Stimulated activated CD4-positive, alpha-beta T cell treated with anti-CD3 and anti-CD28 coated beads, Interleukin-12 subunit alpha, Interleukin-12 subunit beta, amount 100 ng/mL, for 4 hours (primary cell): ENCODE measurements around the gene BET1L.
"Not testable (repeated sequence)": the region's sequence is repeated elsewhere in the genome, so short reads cannot be mapped to it uniquely, and the experiment has no call there.

Experiments used
- DNase-seq: peaks from one replicate; pipeline ENCODE4 v3.0.0-alpha.2; 2020

BET1L gene

GRCh38 chr11:207208-207862 is at the start of gene BET1L, which contains the start of gene RIC8A:
BET1L (minus strand) TSS chr11:207399; CDS start chr11:207321, 78 bp downstream.
RIC8A (plus strand) TSS chr11:207708; CDS start chr11:208855, 1,147 bp downstream.
- peak; percentile 93 for DNase-seq

- no peak for DNase-seq
Measured at GRCh38 chr11:255816-256215, 48.6 kb upstream of the BET1L start.

GRCh38 chr11:255176-255575 is 48.0 kb upstream of the BET1L start:
- DNase-seq = no peak

GRCh38 chr11:253886-254270 is 46.7 kb upstream of the BET1L start:
- DNase-seq = no peak

GRCh38 chr11:253160-253885 is 46.1 kb upstream of the BET1L start:
- no peak for DNase-seq

- DNase-seq = no peak
Measured at GRCh38 chr11:252666-253065, 45.5 kb upstream of the BET1L start.

GRCh38 chr11:251550-251949 is 44.4 kb upstream of the BET1L start:
- DNase-seq = no peak

- peak; percentile 63 for DNase-seq
Measured at GRCh38 chr11:250740-251299, 43.6 kb upstream of the BET1L start.

- DNase-seq = no peak
Measured at GRCh38 chr11:250274-250673, 43.1 kb upstream of the BET1L start.

GRCh38 chr11:249062-249461 is 41.9 kb upstream of the BET1L start:
- DNase-seq = no peak

- DNase-seq = no peak
Measured at GRCh38 chr11:244376-244775, 37.2 kb upstream of the BET1L start.

- DNase-seq = no peak
Measured at GRCh38 chr11:241634-242033, 34.4 kb upstream of the BET1L start.

GRCh38 chr11:240315-240714 is 33.1 kb upstream of the BET1L start:
- DNase-seq = no peak

- not testable (repeated sequence) for DNase-seq
Measured at GRCh38 chr11:238346-238745, 31.1 kb upstream of the BET1L start.

- peak; percentile 86 for DNase-seq
Measured at GRCh38 chr11:236774-237767, 29.9 kb upstream of the BET1L start, which contains the start of gene PSMD13. PSMD13 (plus strand) TSS chr11:236976; CDS start chr11:237050, 74 bp downstream.

- DNase-seq = peak; percentile 78
Measured at GRCh38 chr11:235997-236773, 29.0 kb upstream of the BET1L start, which contains the start of gene SIRT3. SIRT3 (minus strand) TSS chr11:236342; CDS start chr11:236328, 14 bp downstream.

GRCh38 chr11:235609-235996 is 28.4 kb upstream of the BET1L start:
- no peak for DNase-seq

- no peak for DNase-seq
Measured at GRCh38 chr11:235180-235579, 28.0 kb upstream of the BET1L start.

- no peak for DNase-seq
Measured at GRCh38 chr11:232783-233565, 25.8 kb upstream of the BET1L start.

- DNase-seq = no peak
Measured at GRCh38 chr11:230431-230830, 23.2 kb upstream of the BET1L start.

- no peak for DNase-seq
Measured at GRCh38 chr11:227824-228379, 20.7 kb upstream of the BET1L start.
